ENCODE measurements around the gene ZC3H18. TPM values are rescaled to one million over a fixed set of nuclear protein-coding genes. Genes with fewer than 3 reads are reported as not detected.
"Not testable (repeated sequence)": the region's sequence is repeated elsewhere in the genome, so short reads cannot be mapped to it uniquely, and the experiment has no call there.

ZC3H18 gene
- polyA plus RNA-seq, 1 donor = 26.0 TPM

GRCh38 chr16:88605186-88606147 lies 35.3 kb downstream of the ZC3H18 start:
- DNase-seq (ENCODE audit: low read depth) = no peak

- no peak for DNase-seq (ENCODE audit: low read depth)
These were observed 36.0 kb downstream of the ZC3H18 start for GRCh38 chr16:88606148-88606757.

- DNase-seq (ENCODE audit: low read depth) = no peak
These were observed 37.9 kb downstream of the ZC3H18 start for GRCh38 chr16:88608076-88608475.

- DNase-seq (ENCODE audit: low read depth) = not testable (repeated sequence)
These were observed 39.2 kb downstream of the ZC3H18 start for GRCh38 chr16:88609426-88609825.

- DNase-seq (ENCODE audit: low read depth) = no peak
These were observed 39.9 kb downstream of the ZC3H18 start for GRCh38 chr16:88610080-88610479.

GRCh38 chr16:88610909-88611812 lies 41.0 kb downstream of the ZC3H18 start:
- DNase-seq (ENCODE audit: low read depth) = no peak

- DNase-seq (ENCODE audit: low read depth) = no peak
These were observed 43.1 kb downstream of the ZC3H18 start for GRCh38 chr16:88613293-88613692.

- no peak for DNase-seq (ENCODE audit: low read depth)
These were observed 44.0 kb downstream of the ZC3H18 start for GRCh38 chr16:88613911-88614817.

- DNase-seq (ENCODE audit: low read depth) = no peak
These were observed 44.8 kb downstream of the ZC3H18 start for GRCh38 chr16:88614818-88615580.

- DNase-seq (ENCODE audit: low read depth) = no peak
These were observed 46.1 kb downstream of the ZC3H18 start for GRCh38 chr16:88616320-88616719.

- DNase-seq (ENCODE audit: low read depth) = no peak
These were observed 46.5 kb downstream of the ZC3H18 start for GRCh38 chr16:88616736-88617135.

GRCh38 chr16:88617268-88618031 lies 47.2 kb downstream of the ZC3H18 start:
- no peak for DNase-seq (ENCODE audit: low read depth)

GRCh38 chr16:88618182-88618955 lies 48.2 kb downstream of the ZC3H18 start:
- no peak for DNase-seq (ENCODE audit: low read depth)

- DNase-seq (ENCODE audit: low read depth) = no peak
These were observed 48.9 kb downstream of the ZC3H18 start for GRCh38 chr16:88618956-88619667.

- no peak for DNase-seq (ENCODE audit: low read depth)
These were observed 49.9 kb downstream of the ZC3H18 start for GRCh38 chr16:88619859-88620815.

- DNase-seq (ENCODE audit: low read depth) = no peak
These were observed 51.9 kb downstream of the ZC3H18 start for GRCh38 chr16:88622125-88622524.

GRCh38 chr16:88622866-88623265 lies 52.7 kb downstream of the ZC3H18 start:
- DNase-seq (ENCODE audit: low read depth) = no peak
